GM12878 (cell line): ENCODE measurements around the gene CNIH1. TPM values are rescaled to one million over a fixed set of nuclear protein-coding genes. Genes with fewer than 3 reads are reported as not detected.
A peak's percentile ranks its signal among the peaks of the same experiment; 100 is the strongest.

Experiments
- ATF3 ChIP-seq: IDR thresholded peaks from 2 replicates; pipeline ENCODE4 v1.6.1; 2011; ENCODE audit warnings: low read depth, mild to moderate bottlenecking, low read length, moderate library complexity, borderline replicate concordance; ENCODE audit errors: extremely low read depth
- EZH2 ChIP-seq: IDR thresholded peaks from 2 replicates; pipeline ENCODE4 v1.6.1; 2012; ENCODE audit warnings: low read depth, mild to moderate bottlenecking, control low read depth, inconsistent platforms, low read length, borderline replicate concordance; ENCODE audit not compliant: control insufficient read depth
- HCFC1 ChIP-seq: fragments of 150-350 bp; IDR thresholded peaks from 2 replicates; pipeline ENCODE4 v1.6.1; 2014; ENCODE audit warnings: low read length
- HSF1 ChIP-seq: fragments of 150-350 bp; IDR thresholded peaks from 2 replicates; pipeline ENCODE4 v1.6.1; 2014; ENCODE audit warnings: mild to moderate bottlenecking, low read depth, low read length
- IKZF2 ChIP-seq, 2 experiments: fragments of 450-650 bp; IDR thresholded peaks; 2 replicates each; pipeline ENCODE4 v1.6.1; 2017; ENCODE audit warnings: mild to moderate bottlenecking in 2 of 2, moderate library complexity in 2 of 2
- IRF4 ChIP-seq: IDR thresholded peaks from 2 replicates; pipeline ENCODE4 v1.6.1; 2011; ENCODE audit warnings: low read depth, low read length
- IRF5 ChIP-seq: fragments of 450-650 bp; IDR thresholded peaks from 2 replicates; pipeline ENCODE4 v1.6.1; 2017; ENCODE audit warnings: borderline replicate concordance
- JUND ChIP-seq: IDR thresholded peaks from 2 replicates; pipeline ENCODE4 v1.6.1; 2012; ENCODE audit warnings: low read depth, mild to moderate bottlenecking, low read length, improper control_type of control experiment, moderate library complexity
- MLLT1 ChIP-seq: fragments of 450-650 bp; IDR thresholded peaks from 2 replicates; pipeline ENCODE4 v1.6.1; 2016; ENCODE audit warnings: mild to moderate bottlenecking
- MTA3 ChIP-seq: IDR thresholded peaks from 2 replicates; pipeline ENCODE4 v1.6.1; 2012; ENCODE audit warnings: low read length, inconsistent platforms, borderline replicate concordance
- PAX5 ChIP-seq: IDR thresholded peaks from 2 replicates; pipeline ENCODE4 v1.6.1; 2011; ENCODE audit warnings: low read depth, low read length, borderline replicate concordance
- PRDM15 ChIP-seq: fragments of 450-650 bp; formaldehyde crosslinking; IDR thresholded peaks from 2 replicates; pipeline ENCODE4 v1.4.0; 2020; ENCODE audit warnings: mild to moderate bottlenecking, moderate library complexity
- TARDBP ChIP-seq: IDR thresholded peaks from 2 replicates; pipeline ENCODE4 v1.6.1; 2016; ENCODE audit warnings: borderline replicate concordance
- USF2 ChIP-seq: IDR thresholded peaks from 2 replicates; pipeline ENCODE4 v1.6.1; 2011; ENCODE audit warnings: low read depth, low read length, improper control_type of control experiment, borderline replicate concordance
- YBX1 ChIP-seq: fragments of 450-650 bp; IDR thresholded peaks from 2 replicates; pipeline ENCODE4 v1.6.1; 2016; ENCODE audit warnings: antibody characterized with exemption
- YY1 ChIP-seq: IDR thresholded peaks from 2 replicates; pipeline ENCODE4 v1.6.1; 2011; ENCODE audit warnings: low read depth, mild to moderate bottlenecking, low read length
- ZBTB4 ChIP-seq: fragments of 450-650 bp; formaldehyde crosslinking; IDR thresholded peaks from 2 replicates; pipeline ENCODE4 v1.4.0; 2022; ENCODE audit warnings: mild to moderate bottlenecking, moderate library complexity
- ZNF24 ChIP-seq: fragments of 450-650 bp; IDR thresholded peaks from 2 replicates; pipeline ENCODE4 v1.6.1; 2017; ENCODE audit warnings: antibody characterized with exemption, mild to moderate bottlenecking
- polyA plus RNA-seq, 11 experiments: library from polyadenylated mRNA; depleted of rRNA in 4 of 11; unstranded in 6 of 11; stranded (reverse) in 5 of 11; fragments of >200 nt; fragmentation: Nextera tagmentation in 4 of 11; fragmentation: Illumina TruSeq in 1 of 11; extraction: Ambion mirVana in 4 of 11; extraction: Trizol in 1 of 11; gene quantifications; 1 replicate in 1 of 11; 2 replicates in 10 of 11; pipeline versions ENCODE4 v1.2.1 to v1.2.3, GENCODE V29; 2011 to 2016; ENCODE audit warnings: inconsistent platforms in 2 of 11, missing spikeins in 2 of 11, low read depth in 1 of 11
- total RNA-seq, 4 experiments: library from RNA; depleted of rRNA in 3 of 4; stranded (reverse); fragments of >200 nt in 3 of 4; fragmentation: Illumina TruSeq in 1 of 4; extraction: Trizol in 1 of 4; gene quantifications; 2 replicates each; pipeline versions ENCODE4 v1.2.1 to v1.2.3, GENCODE V29; 2013 to 2021

The CNIH1 gene
- total and polyA plus RNA-seq, 10 of the 15 experiments (the other 5 are each of a cell fraction or from before 2014, with no cell fraction given): 48.9 to 274 (median 110) TPM

- TF ChIP-seq ATF3 (no peak), MTA3 (no peak), USF2 (no peak), HCFC1 (no peak), ZBTB4 (CRISPR knock-in tag) (no peak), PAX5 (no peak), PRDM15 (CRISPR knock-in tag) (no peak), HSF1 (no peak), IKZF2 (IDR thresholded peaks at IDR 0.05) (peak in 1 of 2 experiments; percentile 45; a peak in 2 of 4 replicates), JUND (no peak), YBX1 (no peak), YY1 (no peak), ZNF24 (no peak), IRF5 (no peak), IRF4 (no peak), MLLT1 (no peak), TARDBP (no peak), EZH2 (no peak)
Observed at GRCh38 chr14:54435500-54435981, 5.6 kb downstream of the CNIH1 start (continued).
